Measurements from ENCODE around the gene NCR3LG1.

Gene NCR3LG1

DNA sequence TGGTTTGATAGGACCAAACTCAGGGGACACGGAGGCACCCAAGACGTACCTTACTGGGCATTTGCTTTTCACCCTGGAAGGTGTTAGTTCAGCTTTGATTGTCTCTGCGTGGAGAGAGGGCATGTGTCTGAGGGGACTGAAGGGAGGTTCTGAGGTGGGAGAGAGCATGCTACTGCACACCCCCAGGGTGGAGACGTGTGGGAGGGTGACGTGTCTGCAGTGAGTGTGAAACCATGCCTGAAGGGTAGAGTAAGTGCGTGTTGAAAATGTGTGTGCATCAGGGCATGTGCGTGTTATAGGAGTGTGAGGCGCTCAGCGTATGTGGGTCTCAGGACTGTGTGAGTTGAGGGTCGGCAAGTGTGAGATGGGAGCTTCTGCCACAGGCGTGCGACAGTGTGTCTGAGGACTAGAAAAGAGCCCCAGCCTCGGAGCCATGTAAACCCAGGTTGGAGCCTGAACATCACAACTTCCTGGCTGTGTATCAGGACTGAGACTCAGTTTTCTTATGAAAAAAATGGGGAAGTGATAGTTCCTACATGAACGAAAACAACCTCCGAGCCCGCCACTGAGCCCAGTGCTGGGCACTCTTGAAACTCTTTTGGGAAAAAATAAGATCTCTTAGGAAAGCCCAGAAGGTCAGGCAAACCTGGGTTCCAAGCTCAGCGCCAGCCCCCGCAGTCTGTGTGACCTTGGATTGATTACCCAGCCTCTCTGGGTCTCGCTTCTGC, 48.6 kb downstream of the NCR3LG1 start:
- no peak for TF ChIP-seq CTCF (IDR thresholded peaks at IDR 0.05)
- TF ChIP-seq ZFX (IDR thresholded peaks at IDR 0.05; ENCODE audit: borderline replicate concordance) = no peak
- no peak overlapping the region for H3K27ac ChIP-seq

DNA sequence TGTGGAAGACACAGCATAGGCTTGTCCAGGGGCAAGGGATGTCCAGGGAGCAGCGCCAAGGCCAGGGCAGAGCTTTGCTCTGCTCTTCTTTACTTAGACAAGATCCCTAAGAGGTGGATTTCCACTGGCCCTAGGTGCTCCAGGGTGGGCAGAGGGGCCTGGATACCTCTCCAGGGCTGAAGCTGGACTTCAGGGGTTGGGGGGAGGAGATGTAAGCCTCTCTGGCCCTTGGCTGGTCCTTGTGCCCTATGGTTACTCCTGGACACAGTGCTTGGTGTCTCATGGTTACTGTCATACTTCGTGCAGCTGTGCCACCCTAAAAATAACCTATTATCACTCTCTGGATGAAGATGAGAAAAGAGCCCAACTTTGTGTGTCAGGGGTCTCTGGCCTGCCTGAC, 49.7 kb downstream of the NCR3LG1 start:
- TF ChIP-seq CTCF (IDR thresholded peaks at IDR 0.05) (no peak), ZFX (IDR thresholded peaks at IDR 0.05; ENCODE audit: borderline replicate concordance) (no peak)
- H3K27ac ChIP-seq = no peak overlapping the region

- TF ChIP-seq ZFX (IDR thresholded peaks at IDR 0.05; ENCODE audit: borderline replicate concordance) (no peak), CTCF (IDR thresholded peaks at IDR 0.05) (no peak)
- H3K27ac ChIP-seq = no peak overlapping the region
These were observed 50.2 kb downstream of the NCR3LG1 start for GRCh38 chr11:17401841-17402240.

- TF ChIP-seq CTCF (IDR thresholded peaks at IDR 0.05) = no peak
- H3K27ac ChIP-seq = no peak overlapping the region
These were observed 50.9 kb downstream of the NCR3LG1 start for GRCh38 chr11:17402486-17402885.

- H3K27ac ChIP-seq = no peak overlapping the region
- TF ChIP-seq ZFX (IDR thresholded peaks at IDR 0.05; ENCODE audit: borderline replicate concordance) = no peak
- TF ChIP-seq CTCF (IDR thresholded peaks at IDR 0.05) = no peak
These were observed 52.6 kb downstream of the NCR3LG1 start for GRCh38 chr11:17403980-17404759.

- H3K27ac ChIP-seq = peak overlapping the region; percentile 59
- no peak for TF ChIP-seq ZFX (IDR thresholded peaks at IDR 0.05; ENCODE audit: borderline replicate concordance)
- no peak for TF ChIP-seq CTCF (IDR thresholded peaks at IDR 0.05)
These were observed 53.8 kb downstream of the NCR3LG1 start for GRCh38 chr11:17405232-17406005.

Data from 22Rv1 (cell line).